ENCODE results near the gene CSNK1E. TPM values are rescaled to one million over a fixed set of nuclear protein-coding genes. Genes with fewer than 3 reads are reported as not detected.

The CSNK1E gene
- 83.4 to 109 TPM (median 102 TPM) in 5 replicates for total RNA-seq (2022; extraction: Qiagen RNA extraction)

DNA sequence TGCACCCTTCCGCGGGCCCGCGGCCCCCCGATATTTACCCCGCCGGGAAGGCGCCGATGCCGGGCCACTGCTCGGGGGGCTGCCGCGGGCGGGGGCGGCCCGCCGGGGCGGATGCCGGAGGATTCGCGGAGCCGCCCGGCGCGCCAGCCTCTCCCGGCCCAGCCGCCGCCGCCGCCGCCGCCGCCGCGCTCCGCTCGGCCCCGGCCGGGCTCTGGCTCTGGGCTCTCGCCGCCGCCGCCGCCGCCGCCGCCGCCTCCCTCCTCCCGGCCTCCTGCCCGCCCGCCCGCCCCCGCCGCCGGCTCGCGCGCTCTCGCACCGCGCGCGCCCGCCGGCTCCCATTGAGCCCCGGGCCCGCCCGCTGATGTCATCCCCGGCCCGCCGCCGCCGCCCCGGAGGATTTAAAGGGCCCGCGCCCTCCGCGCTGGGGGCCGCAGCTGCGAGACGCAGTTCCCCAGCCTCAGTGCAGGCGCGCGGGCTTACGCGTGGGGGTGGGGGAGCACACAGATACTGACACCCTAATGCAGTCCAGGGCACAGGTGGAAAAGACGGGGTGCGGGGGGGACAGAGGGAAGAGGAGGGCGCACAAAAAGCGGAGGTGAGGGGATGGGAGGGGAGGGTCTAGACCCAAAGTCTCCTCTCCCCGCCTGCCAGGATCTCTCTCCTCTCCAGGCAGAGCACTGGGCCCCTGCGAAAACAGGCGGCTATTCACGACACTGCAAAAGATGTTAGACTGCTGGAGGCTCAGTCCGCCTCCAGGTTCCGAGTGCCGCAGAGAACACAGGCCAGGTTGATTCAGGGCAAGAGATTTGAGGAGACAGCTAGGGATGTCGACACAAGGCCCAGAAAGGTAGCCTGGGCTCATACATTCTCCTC lies at the start of gene CSNK1E:
Gene CSNK1E (minus strand): TSS at position 312 of the 873 bp plus-strand sequence. CDS start 3,276 bp downstream, outside the sequence.

DNA sequence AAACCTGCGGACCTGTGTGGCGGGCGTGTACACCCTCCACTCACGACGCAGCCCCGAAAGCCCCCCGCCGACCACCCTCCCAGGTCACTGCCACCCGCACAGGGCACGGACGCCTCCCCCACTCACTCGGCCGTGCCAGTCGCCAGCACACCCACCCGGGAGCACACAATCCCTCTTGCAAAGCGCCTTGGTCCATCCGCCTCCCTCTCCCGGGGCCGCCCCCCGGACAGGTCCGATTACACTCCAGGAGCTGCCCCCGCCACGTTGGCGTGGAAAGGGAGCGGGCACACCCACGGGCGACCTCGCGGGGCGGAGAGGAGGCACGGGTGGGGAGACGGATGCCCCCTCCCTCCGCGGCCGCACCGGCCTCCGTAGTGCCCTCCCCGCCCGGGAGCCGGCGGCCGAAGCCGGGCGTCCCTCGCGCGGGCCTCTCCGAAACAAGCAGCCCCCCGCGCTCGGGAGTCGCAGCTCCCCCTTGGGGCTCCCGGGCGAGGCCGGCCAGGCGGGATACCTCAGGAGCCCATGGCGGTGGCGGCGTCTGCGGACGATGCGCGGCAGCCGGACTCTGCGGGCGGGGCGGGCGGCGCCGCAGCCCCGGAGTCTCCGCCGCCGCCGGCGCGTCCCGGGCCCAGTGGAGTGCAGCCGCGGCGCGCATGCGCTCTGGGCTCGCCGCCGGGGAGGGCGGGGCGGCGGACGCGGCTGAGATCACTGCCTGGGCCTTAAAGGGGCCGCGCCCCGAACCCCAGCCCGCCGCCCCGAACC lies 44.7 kb downstream of the CSNK1E start, which contains the start of gene TMEM184B:
Gene TMEM184B (minus strand): TSS at position 638 of the 762 bp plus-strand sequence. CDS start 25,049 bp downstream, outside the sequence.

Other genes starting within 250 kb of the CSNK1E start
- gene SLC16A8, start 233.2 kb downstream of the CSNK1E start, total RNA-seq (2022; extraction: Qiagen RNA extraction): not detected in 5 replicates
- 4.9 to 8.7 TPM (median 7.9 TPM) in 5 replicates for gene BAIAP2L2, start 206.7 kb downstream of the CSNK1E start, total RNA-seq (2022; extraction: Qiagen RNA extraction)
- 2.5 to 6.0 TPM (median 4.0 TPM) in 5 replicates for gene PLA2G6, start 135.6 kb downstream of the CSNK1E start, total RNA-seq (2022; extraction: Qiagen RNA extraction)
- 18.9 to 28.0 TPM (median 22.7 TPM) in 5 replicates for gene MAFF, start 115.4 kb downstream of the CSNK1E start, total RNA-seq (2022; extraction: Qiagen RNA extraction)
- gene TMEM184B, start 44.4 kb downstream of the CSNK1E start, total RNA-seq (2022; extraction: Qiagen RNA extraction): 39.6 to 65.7 TPM (median 63.2 TPM) in 5 replicates
- gene KCNJ4, start 137.8 kb upstream of the CSNK1E start, total RNA-seq (2022; extraction: Qiagen RNA extraction): 0.72 to 1.2 TPM (median 0.81 TPM) in 5 replicates
- 19.3 to 21.4 TPM (median 20.7 TPM) in 5 replicates for gene KDELR3, start 150.7 kb upstream of the CSNK1E start, total RNA-seq (2022; extraction: Qiagen RNA extraction)
- 77.5 to 121 TPM (median 113 TPM) in 5 replicates for gene DDX17, start 188.9 kb upstream of the CSNK1E start, total RNA-seq (2022; extraction: Qiagen RNA extraction)